HG02981 (cell line): Measurements from ENCODE around the gene PRKCG.
"Not testable (repeated sequence)": the region's sequence is repeated elsewhere in the genome, so short reads cannot be mapped to it uniquely, and the experiment has no call there.

Experiments used
- ATAC-seq: cut with Tn5 transposase; IDR thresholded peaks from one replicate; pipeline ENCODE4 v1.9.1; 2021; ENCODE audit warnings: mild to moderate bottlenecking, moderate library complexity; ENCODE audit not compliant: unreplicated experiment

The PRKCG gene

DNA sequence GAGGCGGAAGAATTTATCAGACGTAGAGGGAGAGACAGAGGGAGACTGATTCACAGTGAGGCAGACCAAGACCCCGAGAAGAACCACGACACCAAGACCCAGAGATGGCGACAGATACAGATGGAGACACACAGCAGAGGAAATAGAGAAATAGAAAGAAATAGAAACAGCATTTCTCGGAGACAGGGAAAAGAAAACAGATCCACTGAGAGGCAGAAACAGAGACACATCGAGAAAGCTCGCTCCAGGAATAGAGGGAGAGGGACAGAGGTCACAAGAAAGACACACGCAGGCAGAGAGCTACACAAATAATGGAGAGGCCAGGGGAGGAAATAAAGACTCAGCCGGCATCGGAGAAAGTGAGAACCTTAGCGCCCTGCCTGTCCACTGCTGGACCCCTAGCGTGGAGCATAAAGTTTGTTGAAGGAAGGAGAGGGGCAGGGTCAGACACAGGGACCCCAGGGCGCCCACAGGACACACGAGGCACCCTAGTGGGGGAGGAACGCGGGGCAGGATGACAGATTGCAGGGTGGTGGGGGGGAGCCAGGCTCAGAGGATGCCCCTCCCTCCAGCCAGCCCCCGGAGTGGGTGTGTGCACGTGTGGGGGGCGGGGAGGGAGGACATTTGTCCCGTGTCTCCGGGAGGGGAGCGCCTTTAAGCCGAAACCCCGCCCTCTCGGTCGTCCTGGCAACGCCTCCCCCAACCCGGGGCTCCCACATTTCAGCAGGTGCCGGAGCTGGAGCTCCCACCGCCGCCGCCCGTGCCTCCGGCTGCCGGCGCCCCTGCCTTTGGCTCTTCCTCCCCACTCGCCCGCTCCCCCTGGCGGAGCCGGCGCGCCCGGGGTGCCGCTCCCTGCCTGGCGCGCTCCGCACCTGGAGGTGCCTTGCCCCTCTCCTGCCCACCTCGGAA, at the start of gene PRKCG:
PRKCG (plus strand) TSS at position 716 of the 909 bp plus-strand sequence. CDS start 298 bp downstream, outside the sequence.
- no peak for ATAC-seq

DNA sequence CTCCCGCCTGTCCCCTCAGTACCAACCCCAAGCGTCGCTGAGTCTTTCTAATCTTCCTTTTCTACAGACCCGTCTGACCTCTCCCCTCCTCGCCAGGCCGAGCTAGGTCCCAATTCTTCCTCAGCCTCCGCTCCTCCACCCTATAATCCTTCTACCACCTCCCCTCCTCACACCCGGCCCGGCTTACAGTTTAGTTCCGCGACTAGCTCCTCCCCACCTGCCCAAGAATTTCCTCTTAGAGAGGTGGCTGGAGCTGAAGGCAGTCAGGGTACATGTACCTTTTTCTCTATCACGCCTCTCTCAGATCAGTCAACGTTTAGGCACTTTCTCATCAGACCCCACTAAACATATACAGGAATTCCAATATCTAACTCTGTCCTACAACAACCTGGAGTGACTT, 49.1 kb upstream of the PRKCG start:
- not testable (repeated sequence) for ATAC-seq

- ATAC-seq, result not testable (repeated sequence)
These were observed 43.6 kb upstream of the PRKCG start for GRCh38 chr19:53838446-53838845.

- not testable (repeated sequence) for ATAC-seq
These were observed 41.8 kb upstream of the PRKCG start for GRCh38 chr19:53840241-53840640.

GRCh38 chr19:53840914-53841313, 41.1 kb upstream of the PRKCG start:
- ATAC-seq, result not testable (repeated sequence)

- no peak for ATAC-seq
These were observed 37.1 kb upstream of the PRKCG start for GRCh38 chr19:53844849-53845246.

DNA sequence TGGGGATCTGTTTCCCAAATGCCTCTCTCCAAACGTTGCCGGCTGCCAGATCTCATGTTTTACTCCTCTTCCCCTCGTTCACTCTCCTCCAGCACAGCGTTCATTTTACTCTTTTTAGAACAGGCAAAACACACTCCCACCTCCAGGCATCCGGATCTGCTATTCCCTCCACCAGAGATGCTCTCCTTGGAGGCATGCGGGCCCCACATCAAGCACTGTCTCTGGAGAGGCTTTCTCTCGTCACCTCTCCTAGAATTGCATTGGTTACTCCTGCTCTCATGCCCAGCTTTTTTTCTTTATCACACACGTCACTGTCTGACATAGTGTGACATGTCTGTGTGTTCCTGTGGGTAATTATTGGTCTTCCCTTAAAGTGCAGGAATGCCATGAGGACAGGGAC, 34.4 kb upstream of the PRKCG start:
- ATAC-seq, result no peak

- ATAC-seq, result no peak
These were observed 32.7 kb upstream of the PRKCG start for GRCh38 chr19:53849237-53849676.

DNA sequence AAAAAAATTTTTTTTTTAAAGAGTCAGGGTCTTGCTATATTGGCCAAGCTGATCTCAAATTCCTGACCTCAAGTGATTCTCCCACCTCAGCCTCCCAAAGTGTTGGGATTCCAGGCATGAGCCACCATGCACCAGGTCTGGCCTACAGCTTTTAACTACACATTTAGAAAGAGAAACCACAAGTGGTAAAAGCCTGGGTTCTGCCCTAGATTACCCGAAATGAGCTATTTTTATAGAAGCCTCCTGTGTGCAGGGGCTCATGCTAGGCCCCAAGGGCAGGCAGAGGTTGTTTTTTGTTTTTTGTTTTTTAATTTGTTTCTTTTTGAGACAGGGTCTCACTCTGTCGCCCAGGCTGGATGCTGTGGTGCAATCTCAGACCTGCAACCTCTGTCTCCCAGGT, 28.3 kb upstream of the PRKCG start:
- no peak for ATAC-seq

DNA sequence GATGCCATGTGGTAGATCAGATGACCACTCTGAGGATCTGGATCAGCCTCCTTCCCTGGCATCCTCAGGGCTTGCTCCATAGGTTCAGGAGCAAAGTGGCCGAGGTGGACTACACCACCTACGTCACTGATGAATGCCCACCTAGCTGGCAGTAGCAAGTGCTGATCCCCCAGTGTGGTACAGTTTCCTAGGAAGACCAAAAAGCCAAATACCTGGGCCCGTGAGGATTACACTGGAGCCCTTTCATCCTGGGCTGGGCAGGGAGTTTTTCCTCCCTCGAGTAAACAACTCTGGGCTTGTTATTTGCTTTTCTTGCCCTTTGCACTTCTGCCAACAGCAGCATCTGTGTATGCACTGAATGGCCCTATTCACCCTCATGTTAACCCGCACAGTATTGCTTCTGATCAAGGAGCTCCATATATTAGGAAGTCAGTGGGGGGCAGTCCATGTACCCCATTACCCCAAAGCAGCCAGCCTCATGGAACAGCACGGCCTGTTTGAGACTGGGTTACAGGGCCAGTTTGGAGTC, 17.6 kb upstream of the PRKCG start:
- no peak for ATAC-seq

- ATAC-seq, result no peak
These were observed 16.5 kb upstream of the PRKCG start for GRCh38 chr19:53865523-53865917.

GRCh38 chr19:53865918-53866864, 15.8 kb upstream of the PRKCG start:
- ATAC-seq, result no peak

DNA sequence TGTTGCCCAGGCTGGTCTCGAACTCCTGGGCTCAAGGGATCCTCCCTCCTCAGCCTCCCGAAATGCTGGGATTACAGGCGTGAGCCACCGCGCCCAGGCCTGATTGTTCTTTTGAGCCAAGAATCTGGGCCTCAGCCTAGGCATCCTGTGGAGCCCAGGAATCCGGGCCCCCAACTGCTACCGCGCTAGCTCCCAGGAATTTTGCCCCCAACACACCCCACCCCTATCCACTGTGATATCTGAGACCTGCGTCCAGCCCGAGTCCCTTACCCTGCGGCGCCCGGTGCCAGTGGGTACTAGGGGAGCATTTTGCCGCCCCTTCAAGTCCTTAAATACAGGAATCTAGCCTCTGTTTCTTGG, 15.2 kb upstream of the PRKCG start:
- ATAC-seq, result no peak

DNA sequence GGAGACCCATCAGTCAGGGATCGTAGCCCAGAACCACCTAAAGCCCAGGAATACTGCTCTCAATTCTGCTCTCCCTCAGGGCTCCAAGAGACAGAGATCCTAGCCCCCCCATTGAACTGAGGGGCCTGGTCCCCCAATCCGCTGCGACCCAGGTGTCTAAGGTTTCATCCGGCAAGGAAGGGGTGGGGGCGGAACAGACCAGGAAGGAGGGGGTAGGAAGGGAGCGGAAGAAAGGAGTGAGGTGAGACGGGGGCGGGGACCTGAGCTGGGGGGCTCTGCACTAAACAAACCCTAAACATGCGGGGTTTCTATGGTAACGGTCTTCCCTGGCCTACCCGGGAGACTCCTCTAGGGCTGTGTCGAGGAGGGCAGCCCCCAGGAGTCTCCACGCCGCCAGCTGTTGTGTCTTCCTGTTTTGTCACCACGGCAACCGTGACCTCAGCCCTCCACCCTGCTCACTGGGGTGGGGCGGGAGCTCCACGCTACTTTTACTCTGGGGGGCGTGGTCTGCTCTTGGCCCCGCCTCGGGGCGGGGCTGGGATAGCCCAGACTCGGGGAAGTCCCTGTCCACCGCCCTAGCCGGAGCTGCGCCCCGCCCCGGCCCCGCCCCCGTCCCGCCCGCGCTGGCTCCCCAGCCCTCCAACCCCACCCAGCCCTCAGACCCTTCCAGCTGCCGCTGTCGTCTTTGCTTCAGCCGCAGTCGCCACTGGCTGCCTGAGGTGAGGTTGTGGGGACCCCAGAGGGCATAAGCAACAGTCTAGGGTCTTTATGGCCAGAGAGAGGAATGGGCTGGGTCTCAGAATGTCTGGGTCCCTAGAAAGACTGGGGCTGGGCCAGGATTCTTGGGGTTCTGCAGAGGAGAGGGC, 14.5 kb upstream of the PRKCG start, which contains the start of gene MYADM:
MYADM (plus strand) TSS at position 659 of the 866 bp plus-strand sequence. CDS start 5,647 bp downstream, outside the sequence.
- ATAC-seq, result peak; percentile 75

DNA sequence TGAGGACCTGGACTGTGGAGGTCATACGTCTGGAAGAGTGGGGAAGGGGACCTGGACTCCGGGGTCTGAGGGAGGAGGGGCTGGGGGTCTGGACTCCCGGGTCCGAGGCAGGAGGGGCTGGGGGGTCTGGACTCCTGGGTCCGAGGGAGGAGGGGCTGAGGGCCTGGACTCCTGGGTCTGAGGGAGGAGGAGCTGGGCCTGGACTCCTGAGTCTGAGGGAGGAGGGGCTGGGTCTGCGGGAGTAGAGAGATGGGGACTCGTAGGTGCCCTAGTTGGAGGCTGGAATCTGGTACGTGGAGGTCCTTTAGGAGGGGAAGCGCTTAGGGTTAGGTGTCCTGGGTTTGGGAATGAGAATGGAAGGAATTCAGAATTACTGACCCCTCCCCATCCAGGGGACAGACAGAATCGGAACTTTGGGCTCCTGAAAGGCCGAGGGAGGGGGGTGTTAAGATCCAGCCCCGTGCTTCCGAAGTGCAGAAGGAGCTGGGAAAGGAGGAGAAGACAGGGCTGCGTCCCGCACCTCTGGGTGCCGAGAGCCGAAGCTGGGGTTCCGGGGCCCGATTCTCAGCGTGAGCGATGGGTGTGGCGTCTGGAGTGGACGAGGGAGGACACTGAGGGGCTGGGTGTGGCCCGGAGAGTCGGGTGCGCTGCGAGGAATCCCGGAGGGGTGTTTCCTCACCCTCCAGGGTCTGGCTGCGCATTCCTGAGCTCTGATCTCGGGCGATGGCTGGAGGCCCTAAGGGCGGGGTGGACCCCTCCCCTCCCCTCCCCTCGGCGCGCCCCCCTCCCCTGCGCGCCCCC, 13.7 kb upstream of the PRKCG start:
- ATAC-seq, result no peak

DNA sequence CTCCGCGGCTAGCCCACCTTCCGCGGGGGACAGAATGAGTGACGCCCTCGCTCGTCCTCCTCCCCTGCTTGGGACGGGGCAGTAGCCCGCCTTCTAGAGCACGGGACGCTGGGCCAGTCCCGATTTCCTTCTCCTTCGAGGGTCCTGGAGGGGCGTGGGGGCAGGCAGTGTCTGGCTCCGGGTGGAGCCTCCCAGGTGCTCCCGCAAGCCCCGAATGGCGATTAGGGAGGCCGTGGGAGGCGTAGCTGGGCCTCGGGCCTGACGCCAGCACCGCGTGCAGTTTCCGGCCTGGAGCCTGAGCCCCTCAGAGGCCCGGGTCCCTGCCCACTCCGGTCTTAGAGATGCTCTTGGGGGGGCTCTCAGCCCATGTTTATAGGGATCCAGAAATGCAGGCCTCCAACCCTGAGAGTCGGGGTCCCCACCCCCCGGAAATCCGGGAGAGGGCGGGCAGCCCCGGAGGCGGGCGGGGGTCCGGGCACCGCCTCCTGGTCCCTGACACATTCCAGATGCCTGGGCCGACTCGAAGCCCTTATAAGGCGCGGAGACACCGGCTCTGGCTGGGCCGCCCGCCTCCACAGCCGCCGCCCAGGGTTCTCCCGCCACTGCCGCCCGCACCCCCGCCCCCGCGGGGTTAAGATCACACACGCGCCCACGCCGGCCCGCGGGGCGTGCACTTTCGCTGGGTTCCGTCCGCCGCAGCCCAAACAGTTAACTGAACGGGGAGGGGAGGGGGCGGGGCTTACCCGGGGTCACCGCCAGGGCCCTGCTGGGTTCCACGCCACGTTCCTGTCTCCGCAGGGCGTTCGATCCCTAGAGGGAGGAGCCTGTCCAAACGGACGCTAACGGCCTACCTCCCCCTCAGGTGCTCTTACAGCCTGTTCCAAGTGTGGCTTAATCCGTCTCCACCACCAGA, 12.8 kb upstream of the PRKCG start:
- ATAC-seq, result peak; percentile 31

GRCh38 chr19:53869805-53870484, 12.1 kb upstream of the PRKCG start:
- not testable (repeated sequence) for ATAC-seq

DNA sequence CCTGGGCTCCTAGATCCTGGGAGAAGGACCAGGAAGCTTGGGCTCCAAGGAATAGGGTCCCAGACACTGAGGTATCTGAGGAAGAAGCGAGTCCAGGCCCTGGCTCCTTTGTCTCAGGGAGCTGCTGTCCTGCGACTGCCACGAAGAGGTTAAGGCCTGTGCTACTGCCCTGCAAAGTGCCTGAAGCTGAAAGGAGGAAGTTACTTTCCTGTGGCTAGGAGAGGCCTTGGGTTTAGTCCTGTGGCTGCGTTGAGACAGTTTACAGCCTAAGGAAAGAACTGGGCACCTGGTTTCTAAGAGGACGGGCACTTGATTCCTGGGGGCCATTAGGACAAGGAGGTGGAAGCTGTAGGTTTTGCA, 11.5 kb upstream of the PRKCG start:
- no peak for ATAC-seq
